ENCODE measurements around the gene ADGRE1. TPM values are rescaled to one million over a fixed set of nuclear protein-coding genes. Genes with fewer than 3 reads are reported as not detected.

ADGRE1 gene
- total and polyA plus RNA-seq, 2 experiments from 2014 or later, result not detected

DNA sequence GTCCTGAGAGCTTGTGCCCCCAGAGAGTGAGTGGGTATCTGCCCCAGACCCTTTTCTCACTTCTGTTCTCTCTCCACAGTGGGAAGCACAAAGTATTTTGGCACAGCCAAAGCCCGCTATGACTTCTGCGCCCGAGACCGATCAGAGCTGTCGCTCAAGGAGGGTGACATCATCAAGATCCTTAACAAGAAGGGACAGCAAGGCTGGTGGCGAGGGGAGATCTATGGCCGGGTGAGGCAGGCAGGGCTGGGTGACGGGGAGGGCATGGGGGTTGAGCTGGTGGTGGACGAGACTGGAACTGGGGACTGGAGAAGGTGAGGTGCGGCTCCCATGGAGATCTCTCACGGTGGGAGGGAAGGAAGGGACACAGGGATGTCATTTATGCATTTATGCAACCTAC, 33.5 kb upstream of the ADGRE1 start:
- H3K36me3 Mint-ChIP-seq (ENCODE audit: low read depth), result peaks cover 31% of the 10 kb centered on the region
- TF ChIP-seq, protein P1, sequence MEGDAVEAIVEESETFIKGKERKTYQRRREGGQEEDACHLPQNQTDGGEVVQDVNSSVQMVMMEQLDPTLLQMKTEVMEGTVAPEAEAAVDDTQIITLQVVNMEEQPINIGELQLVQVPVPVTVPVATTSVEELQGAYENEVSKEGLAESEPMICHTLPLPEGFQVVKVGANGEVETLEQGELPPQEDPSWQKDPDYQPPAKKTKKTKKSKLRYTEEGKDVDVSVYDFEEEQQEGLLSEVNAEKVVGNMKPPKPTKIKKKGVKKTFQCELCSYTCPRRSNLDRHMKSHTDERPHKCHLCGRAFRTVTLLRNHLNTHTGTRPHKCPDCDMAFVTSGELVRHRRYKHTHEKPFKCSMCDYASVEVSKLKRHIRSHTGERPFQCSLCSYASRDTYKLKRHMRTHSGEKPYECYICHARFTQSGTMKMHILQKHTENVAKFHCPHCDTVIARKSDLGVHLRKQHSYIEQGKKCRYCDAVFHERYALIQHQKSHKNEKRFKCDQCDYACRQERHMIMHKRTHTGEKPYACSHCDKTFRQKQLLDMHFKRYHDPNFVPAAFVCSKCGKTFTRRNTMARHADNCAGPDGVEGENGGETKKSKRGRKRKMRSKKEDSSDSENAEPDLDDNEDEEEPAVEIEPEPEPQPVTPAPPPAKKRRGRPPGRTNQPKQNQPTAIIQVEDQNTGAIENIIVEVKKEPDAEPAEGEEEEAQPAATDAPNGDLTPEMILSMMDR (conservative IDR thresholded peaks at IDR 0.05; ENCODE audit: low read depth in 2 of 2), result no peak
- no peak for TF ChIP-seq STAT1 (IDR thresholded peaks at IDR 0.05; ENCODE audit: unreplicated experiment)
- TF ChIP-seq EZH2 (IDR thresholded peaks at IDR 0.05; ENCODE audit: low read depth, unreplicated experiment), result no peak
- no peak for TF ChIP-seq ZNF331 (CRISPR knock-in tag; IDR thresholded peaks at IDR 0.05; ENCODE audit: low read depth)
- TF ChIP-seq ZNF462 (CRISPR knock-in tag; IDR thresholded peaks at IDR 0.05), result no peak
- TF ChIP-seq ETS1 (IDR thresholded peaks at IDR 0.05), result no peak
- no peak for TF ChIP-seq JUNB (IDR thresholded peaks at IDR 0.05; ENCODE audit: unreplicated experiment)
- no peak overlapping the region for H3K27ac Mint-ChIP-seq
- H3K4me2 ChIP-seq, result no peak overlapping the region
- no peaks in the 10 kb centered on the region for H3K4me1 Mint-ChIP-seq
- H3K4me1 ChIP-seq (ENCODE audit: insufficient read depth), result no peaks in the 10 kb centered on the region
- H3F3A ChIP-seq (replicated peaks; ENCODE audit: low read depth), result no peaks in the 10 kb centered on the region
- ATAC-seq, result no peak
- DNase-seq (ENCODE audit: low spot score), result no peak
- no peak overlapping the region for H3K4me3 ChIP-seq
- H3K27me3 Mint-ChIP-seq (ENCODE audit: insufficient read depth, low read depth, poor library complexity), result peaks cover 4% of the 10 kb centered on the region
- no peak overlapping the region for H3K27ac ChIP-seq (ENCODE audit: low read depth)
- no peak overlapping the region; the same call in 2 of the 3 replicates for H3K4me3 Mint-ChIP-seq
- H3K9me2 ChIP-seq (ENCODE audit: insufficient read depth), result no peaks in the 10 kb centered on the region
- no peak overlapping the region for H2AFZ ChIP-seq
- H3K36me3 ChIP-seq (ENCODE audit: insufficient read depth), result no peaks in the 10 kb centered on the region
- no peaks in the 10 kb centered on the region for H3K79me2 ChIP-seq (replicated peaks; ENCODE audit: insufficient read depth)
- peaks cover 86% of the 10 kb centered on the region for H3K9me3 Mint-ChIP-seq
- H4K20me1 ChIP-seq (replicated peaks; ENCODE audit: insufficient read depth), result no peaks in the 10 kb centered on the region
- H3K27me3 ChIP-seq (ENCODE audit: insufficient read depth), result no peaks in the 10 kb centered on the region

Data from GM23338 (cell line).